Gastrocnemius medialis (tissue), 4 donors: ENCODE data around the gene SLC16A7. TPM values are rescaled to one million over a fixed set of nuclear protein-coding genes. Genes with fewer than 3 reads are reported as not detected.

Source experiments
- ATAC-seq, 2 donors: fragments of 150-250 bp; one replicate each; pipeline ENCODE4 v1.9.1; 2016
- DNase-seq, 2 donors: peaks; one replicate each; pipeline ENCODE4 v3.0.0-alpha.2; 2019
- H3K27ac ChIP-seq, 4 donors: fragments of 200-600 bp; sonication (generic); 1 replicate in 1 of 4; 2 replicates in 3 of 4; pipeline ENCODE4 v1.5.1; 2016 to 2018; ENCODE audit warnings: mild to moderate bottlenecking in 2 of 4, moderate library complexity in 1 of 4
- H3K27me3 ChIP-seq, 3 donors: fragments of 200-600 bp; sonication (generic) in 2 of 3; 1 replicate in 1 of 3; 2 replicates in 2 of 3; pipeline versions ENCODE4 v1.5.1 to v1.6.0; 2016 to 2019; ENCODE audit warnings: mild to moderate bottlenecking in 1 of 3, moderate library complexity in 1 of 3
- H3K36me3 ChIP-seq, 2 donors: fragments of 200-600 bp; sonication (generic) in 1 of 2; one replicate each; pipeline ENCODE4 v1.5.1; 2017 to 2018
- H3K4me1 ChIP-seq, 2 donors: fragments of 200-600 bp; sonication (generic) in 1 of 2; one replicate each; pipeline ENCODE4 v1.5.1; 2016 to 2017; ENCODE audit warnings: mild to moderate bottlenecking in 2 of 2
- H3K4me3 ChIP-seq, 4 donors: fragments of 200-600 bp; sonication (generic) in 3 of 4; 1 replicate in 1 of 4; 2 replicates in 3 of 4; pipeline ENCODE4 v1.5.1; 2016 to 2019; ENCODE audit warnings: mild to moderate bottlenecking in 2 of 4
- H3K9me3 ChIP-seq, 3 donors: fragments of 200-600 bp; sonication (generic) in 2 of 3; 1 replicate in 1 of 3; 2 replicates in 2 of 3; pipeline ENCODE4 v1.5.1; 2016 to 2019
- POLR2A ChIP-seq, 2 donors: fragments of 450-650 bp; IDR thresholded peaks; one replicate each; pipeline ENCODE4 v1.6.1; 2017; ENCODE audit warnings: antibody characterized with exemption in 2 of 2, mild to moderate bottlenecking in 2 of 2, moderate library complexity in 2 of 2
- in situ Hi-C, 4 donors: fragments of 200-750 bp; cut with MboI; loops; one replicate each; pipeline versions ENCODE4 v1.15.0 to v1.8.0; 2017; ENCODE audit warnings: low sequenced_read_pairs in 4 of 4
- intact Hi-C: fragments of 100-400 bp; cut with DNase I; formaldehyde crosslinking; loops from one replicate; pipeline ENCODE4 v1.15.1; 2023; ENCODE audit warnings: low total_unique reads
- total RNA-seq, 4 donors: library from RNA; depleted of rRNA; stranded (reverse); fragments of >200 nt; gene quantifications; one replicate each; pipeline versions ENCODE4 v1.1.0 to v1.2.3, GENCODE V29; 2016
- TF ChIP-seq, protein P1 (sequence below), 5 experiments: fragments of 450-650 bp in 3 of 5; fragments of 200-600 bp in 2 of 5; sonication (generic) in 2 of 5; IDR thresholded peaks in 4 of 5; conservative IDR thresholded peaks in 1 of 5; 1 replicate in 4 of 5; 2 replicates in 1 of 5; pipeline ENCODE4 v1.5.1; 2016 to 2019; ENCODE audit warnings: antibody characterized with exemption in 5 of 5, mild to moderate bottlenecking in 3 of 5, moderate library complexity in 3 of 5

The SLC16A7 gene
- total RNA-seq, 4 donors from 2014 or later, result 3.8 to 10.3 (median 6.7) TPM

DNA sequence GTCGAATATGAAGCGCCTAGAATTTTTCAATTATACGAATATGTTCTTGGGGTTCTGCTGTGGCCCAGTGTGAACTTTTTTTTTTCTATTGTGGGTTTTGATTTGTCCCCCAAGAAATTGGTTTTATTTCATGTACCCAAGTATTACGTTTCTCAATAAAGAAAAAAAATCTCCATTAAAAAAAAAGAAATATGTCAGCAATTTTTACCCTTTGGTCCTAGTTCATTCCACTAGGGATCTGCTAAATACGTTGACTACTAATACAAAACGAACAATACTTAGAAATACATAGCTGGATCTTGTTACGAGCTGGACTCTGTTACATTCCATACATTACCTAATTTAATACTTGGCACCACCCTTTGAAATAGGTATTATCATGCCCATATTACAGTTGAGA lies 216.9 kb downstream of the SLC16A7 start:
- DNase-seq (no peak), ATAC-seq (no peak)
- no peaks in the 10 kb centered on the region for H3K36me3 ChIP-seq
- no peaks in the 10 kb centered on the region for H3K4me1 ChIP-seq
- H3K27me3 ChIP-seq, result no peaks in the 10 kb centered on the region
- intact Hi-C loops, result no loop called here
- no peaks in the 10 kb centered on the region for H3K9me3 ChIP-seq
- no peak overlapping the region for H3K27ac ChIP-seq
- in situ Hi-C loops, result loop anchor here in 2 of 4 donors (25.0 kb wide), 1 partner anchor 400 kb away; no protein-coding TSS in a partner anchor
- H3K4me3 ChIP-seq, result no peak overlapping the region
- TF ChIP-seq POLR2A (IDR thresholded peaks at IDR 0.05), result no peak
- TF ChIP-seq, protein P1, sequence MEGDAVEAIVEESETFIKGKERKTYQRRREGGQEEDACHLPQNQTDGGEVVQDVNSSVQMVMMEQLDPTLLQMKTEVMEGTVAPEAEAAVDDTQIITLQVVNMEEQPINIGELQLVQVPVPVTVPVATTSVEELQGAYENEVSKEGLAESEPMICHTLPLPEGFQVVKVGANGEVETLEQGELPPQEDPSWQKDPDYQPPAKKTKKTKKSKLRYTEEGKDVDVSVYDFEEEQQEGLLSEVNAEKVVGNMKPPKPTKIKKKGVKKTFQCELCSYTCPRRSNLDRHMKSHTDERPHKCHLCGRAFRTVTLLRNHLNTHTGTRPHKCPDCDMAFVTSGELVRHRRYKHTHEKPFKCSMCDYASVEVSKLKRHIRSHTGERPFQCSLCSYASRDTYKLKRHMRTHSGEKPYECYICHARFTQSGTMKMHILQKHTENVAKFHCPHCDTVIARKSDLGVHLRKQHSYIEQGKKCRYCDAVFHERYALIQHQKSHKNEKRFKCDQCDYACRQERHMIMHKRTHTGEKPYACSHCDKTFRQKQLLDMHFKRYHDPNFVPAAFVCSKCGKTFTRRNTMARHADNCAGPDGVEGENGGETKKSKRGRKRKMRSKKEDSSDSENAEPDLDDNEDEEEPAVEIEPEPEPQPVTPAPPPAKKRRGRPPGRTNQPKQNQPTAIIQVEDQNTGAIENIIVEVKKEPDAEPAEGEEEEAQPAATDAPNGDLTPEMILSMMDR (IDR thresholded peaks at IDR 0.05 in 4 of 5, conservative IDR thresholded peaks at IDR 0.05 in 1 of 5), result no peak

DNA sequence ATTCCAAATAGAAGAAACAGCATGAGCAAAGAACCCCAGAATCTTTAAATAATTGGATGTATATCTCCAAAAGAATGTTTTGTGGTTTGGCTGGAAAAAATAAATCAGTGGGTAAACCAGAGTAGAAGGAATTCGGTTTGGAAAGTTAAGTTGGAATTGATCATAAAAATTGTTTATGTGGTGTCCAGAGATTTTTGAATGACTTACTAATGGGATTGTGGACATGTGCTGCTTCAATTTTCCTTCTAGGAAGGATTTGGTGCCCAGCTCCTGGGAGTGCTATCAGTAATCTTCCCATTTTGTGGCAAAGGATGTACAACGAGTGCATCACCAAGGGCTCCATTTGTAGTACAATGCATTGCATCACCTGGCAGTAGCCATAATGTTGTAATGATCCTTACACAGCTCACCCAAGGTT lies 224.8 kb downstream of the SLC16A7 start:
- Histone ChIP-seq H3K36me3 (no peaks in the 10 kb centered on the region), H3K27ac (no peak overlapping the region), H3K27me3 (no peaks in the 10 kb centered on the region), H3K9me3 (no peaks in the 10 kb centered on the region), H3K4me1 (no peaks in the 10 kb centered on the region), H3K4me3 (no peak overlapping the region)
- intact Hi-C loops (no loop called here), in situ Hi-C loops (loop anchor here in 2 of 4 donors (25.0 kb wide), 1 partner anchor 408 kb away; no protein-coding TSS in a partner anchor)
- TF ChIP-seq POLR2A (IDR thresholded peaks at IDR 0.05), result no peak
- DNase-seq (no peak), ATAC-seq (no peak)

DNA sequence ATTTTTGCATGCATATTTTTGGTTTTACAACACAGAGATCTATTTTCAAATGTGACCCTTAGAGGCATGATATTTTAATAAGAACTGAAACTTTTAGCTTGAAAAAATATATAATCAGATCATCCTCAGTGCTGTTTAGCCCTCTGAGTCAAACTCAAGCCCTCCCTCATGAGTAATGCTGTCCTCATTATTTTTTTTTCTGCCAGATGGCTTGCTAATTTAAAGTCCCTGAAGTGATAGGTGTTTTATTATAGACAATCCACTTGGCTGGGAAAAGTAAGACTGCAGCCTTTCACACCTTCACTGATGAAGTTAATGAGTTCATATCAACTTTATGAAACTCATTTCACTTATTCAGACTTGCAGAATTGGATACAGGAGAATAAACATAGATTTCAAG lies 227.7 kb downstream of the SLC16A7 start:
- ATAC-seq (no peak), DNase-seq (no peak)
- in situ Hi-C loops (loop anchor here in 2 of 4 donors (25.0 kb wide), 1 partner anchor 411 kb away; no protein-coding TSS in a partner anchor), intact Hi-C loops (no loop called here)
- H3K9me3 ChIP-seq, result no peaks in the 10 kb centered on the region
- no peak for TF ChIP-seq POLR2A (IDR thresholded peaks at IDR 0.05)
- TF ChIP-seq, protein P1 (IDR thresholded peaks at IDR 0.05 in 4 of 5, conservative IDR thresholded peaks at IDR 0.05 in 1 of 5), result no peak
- no peaks in the 10 kb centered on the region for H3K27me3 ChIP-seq
- H3K4me1 ChIP-seq, result no peaks in the 10 kb centered on the region
- H3K27ac ChIP-seq, result no peak overlapping the region
- H3K36me3 ChIP-seq, result no peaks in the 10 kb centered on the region
- no peak overlapping the region for H3K4me3 ChIP-seq

DNA sequence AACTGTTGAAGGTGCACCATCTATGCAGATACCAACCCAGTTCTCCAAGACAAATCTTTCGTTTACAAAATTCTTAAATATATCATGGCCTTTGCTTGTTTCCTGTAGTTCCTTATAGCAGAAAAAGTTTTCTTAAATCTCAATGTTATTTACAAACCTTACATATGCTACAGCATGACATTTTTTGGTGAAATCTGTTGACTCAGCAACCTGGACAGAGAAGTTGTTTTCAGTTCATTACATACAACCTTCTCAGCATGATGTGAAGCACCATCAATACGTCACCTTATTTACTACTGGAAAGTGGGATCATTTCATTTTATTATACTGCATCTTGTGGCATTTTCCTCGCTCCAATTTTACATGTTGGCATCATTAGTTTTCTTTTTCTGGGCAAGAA lies 231.9 kb downstream of the SLC16A7 start:
- DNase-seq, result no peak
- no peak overlapping the region for H3K4me3 ChIP-seq
- ATAC-seq, result no peak
- H3K9me3 ChIP-seq, result no peaks in the 10 kb centered on the region
- H3K27ac ChIP-seq, result no peak overlapping the region
- H3K27me3 ChIP-seq, result no peaks in the 10 kb centered on the region
- TF ChIP-seq POLR2A (IDR thresholded peaks at IDR 0.05), result no peak
- TF ChIP-seq, protein P1 (IDR thresholded peaks at IDR 0.05 in 4 of 5, conservative IDR thresholded peaks at IDR 0.05 in 1 of 5), result no peak
- H3K4me1 ChIP-seq, result no peaks in the 10 kb centered on the region
- in situ Hi-C loops, result no loop called here
- H3K36me3 ChIP-seq, result no peaks in the 10 kb centered on the region
- intact Hi-C loops, result no loop called here

DNA sequence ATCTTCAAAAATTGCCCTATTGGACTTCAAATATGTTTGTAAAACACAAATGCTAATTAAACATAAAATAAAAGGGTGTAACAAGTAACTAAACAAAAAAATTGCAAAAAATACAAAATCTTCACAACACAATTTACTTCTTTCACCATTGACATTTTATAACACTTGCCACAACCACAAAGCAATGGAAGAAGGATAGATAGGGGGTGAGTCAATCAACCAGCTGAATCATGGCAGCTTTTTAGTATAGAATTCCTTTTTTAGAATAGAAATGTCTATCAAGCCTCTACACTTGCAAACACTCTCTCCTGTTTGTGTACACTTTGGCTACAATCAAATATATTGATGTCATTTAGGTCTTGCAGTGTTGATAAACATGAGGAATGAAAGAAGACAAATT lies 232.7 kb downstream of the SLC16A7 start:
- Histone ChIP-seq H3K27me3 (no peaks in the 10 kb centered on the region), H3K4me3 (no peak overlapping the region), H3K36me3 (no peaks in the 10 kb centered on the region), H3K27ac (no peak overlapping the region), H3K4me1 (no peaks in the 10 kb centered on the region), H3K9me3 (no peaks in the 10 kb centered on the region)
- ATAC-seq, result no peak
- intact Hi-C loops, result no loop called here
- no peak for TF ChIP-seq POLR2A (IDR thresholded peaks at IDR 0.05)
- TF ChIP-seq, protein P1 (IDR thresholded peaks at IDR 0.05 in 4 of 5, conservative IDR thresholded peaks at IDR 0.05 in 1 of 5), result no peak
- in situ Hi-C loops, result no loop called here
- DNase-seq, result no peak
